ENCODE measurements around the gene IKZF1.

DNA sequence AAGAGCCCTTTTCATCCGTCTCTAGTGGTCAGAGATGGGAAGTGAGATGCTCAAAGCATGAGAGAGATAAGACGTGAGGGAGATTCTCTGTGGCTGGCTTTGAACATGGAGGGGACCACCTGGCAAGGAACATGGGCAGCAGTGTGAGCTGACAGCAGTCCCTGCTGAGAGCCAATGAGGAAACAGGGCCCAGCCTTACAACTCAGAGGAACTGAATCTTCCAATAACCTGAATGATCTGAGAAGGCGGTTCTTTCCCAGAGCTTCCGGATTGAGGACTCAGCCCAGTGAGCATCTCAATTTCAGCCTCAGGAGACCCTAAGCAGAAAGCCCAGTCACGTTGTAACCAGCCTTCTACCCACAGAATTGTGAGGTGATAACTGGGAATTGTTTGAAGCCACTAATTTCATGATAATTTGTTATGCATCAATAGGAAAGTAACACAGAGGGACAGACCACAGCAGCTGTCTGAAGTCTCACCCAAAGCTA, 33.9 kb upstream of the IKZF1 start:
- TF ChIP-seq, protein P1, sequence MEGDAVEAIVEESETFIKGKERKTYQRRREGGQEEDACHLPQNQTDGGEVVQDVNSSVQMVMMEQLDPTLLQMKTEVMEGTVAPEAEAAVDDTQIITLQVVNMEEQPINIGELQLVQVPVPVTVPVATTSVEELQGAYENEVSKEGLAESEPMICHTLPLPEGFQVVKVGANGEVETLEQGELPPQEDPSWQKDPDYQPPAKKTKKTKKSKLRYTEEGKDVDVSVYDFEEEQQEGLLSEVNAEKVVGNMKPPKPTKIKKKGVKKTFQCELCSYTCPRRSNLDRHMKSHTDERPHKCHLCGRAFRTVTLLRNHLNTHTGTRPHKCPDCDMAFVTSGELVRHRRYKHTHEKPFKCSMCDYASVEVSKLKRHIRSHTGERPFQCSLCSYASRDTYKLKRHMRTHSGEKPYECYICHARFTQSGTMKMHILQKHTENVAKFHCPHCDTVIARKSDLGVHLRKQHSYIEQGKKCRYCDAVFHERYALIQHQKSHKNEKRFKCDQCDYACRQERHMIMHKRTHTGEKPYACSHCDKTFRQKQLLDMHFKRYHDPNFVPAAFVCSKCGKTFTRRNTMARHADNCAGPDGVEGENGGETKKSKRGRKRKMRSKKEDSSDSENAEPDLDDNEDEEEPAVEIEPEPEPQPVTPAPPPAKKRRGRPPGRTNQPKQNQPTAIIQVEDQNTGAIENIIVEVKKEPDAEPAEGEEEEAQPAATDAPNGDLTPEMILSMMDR (IDR thresholded peaks at IDR 0.05): peak in 1 of 6 experiments; percentile 20
- TF ChIP-seq POLR2A (IDR thresholded peaks at IDR 0.05): no peak
